OCI-LY7 (cell line): Measurements from ENCODE around the gene TRAM2. TPM values are rescaled to one million over a fixed set of nuclear protein-coding genes. Genes with fewer than 3 reads are reported as not detected.

Experiments
- BruUV-seq: library from RNA; stranded (reverse); fragments of 400-500 nt; replicated peaks from 2 replicates; lab custom pipeline; 2021; lab: Mats Ljungman, UMichigan
- CTCF ChIA-PET: fragments of 300-600 bp; sonication (Branson Sonifier 250); formaldehyde crosslinking; loops from one replicate; lab custom pipeline; 2022; ENCODE audit warnings: antibody characterized with exemption; ENCODE audit not compliant: unreplicated experiment; lab: Charles Lee
- POLR2A ChIA-PET: fragments of 300-600 bp; sonication (Branson Sonifier 250); formaldehyde crosslinking; loops from one replicate; lab custom pipeline; 2022; ENCODE audit warnings: antibody characterized with exemption; lab: Charles Lee
- DNase-seq: peaks from one replicate; pipeline ENCODE4 v3.0.0-alpha.2; 2015; ENCODE audit warnings: low spot score
- H2AFZ ChIP-seq: fragments of 200-600 bp; sonication (generic), shearing (Covaris generic); 2 replicates; pipeline ENCODE4 v1.6.1; 2014; ENCODE audit warnings: mild to moderate bottlenecking, antibody characterized with exemption, low read length, moderate library complexity
- H3K27ac ChIP-seq: fragments of 200-600 bp; sonication (generic); 2 replicates; pipeline ENCODE4 v1.5.1; 2014; ENCODE audit warnings: mixed run types, low read depth, mild to moderate bottlenecking, moderate library complexity, low read length, inconsistent platforms; ENCODE audit not compliant: poor library complexity, severe bottlenecking
- H3K36me3 ChIP-seq: fragments of 200-600 bp; sonication (generic); 2 replicates; pipeline ENCODE4 v1.6.1; 2014; ENCODE audit warnings: mild to moderate bottlenecking, antibody characterized with exemption, low read length, moderate library complexity, mixed read lengths; ENCODE audit not compliant: insufficient read depth
- H3K4me1 ChIP-seq: fragments of 200-600 bp; sonication (generic); 2 replicates; pipeline ENCODE4 v1.5.1; 2014; ENCODE audit warnings: mild to moderate bottlenecking, low read length; ENCODE audit not compliant: insufficient read depth, poor library complexity, severe bottlenecking
- H3K4me2 ChIP-seq: fragments of 200-600 bp; sonication (generic); 2 replicates; pipeline ENCODE4 v1.6.1; 2014; ENCODE audit warnings: mild to moderate bottlenecking, low read length
- H3K4me3 ChIP-seq: fragments of 200-600 bp; sonication (generic); 2 replicates; pipeline ENCODE4 v1.5.1; 2014; ENCODE audit warnings: mild to moderate bottlenecking, low read depth, low read length; ENCODE audit not compliant: poor library complexity, severe bottlenecking
- H3K79me2 ChIP-seq: fragments of 200-600 bp; sonication (generic); 2 replicates; pipeline ENCODE4 v1.6.1; 2016; ENCODE audit warnings: low read depth, mild to moderate bottlenecking, low read length, moderate library complexity, mixed read lengths; ENCODE audit not compliant: insufficient read depth
- H3K9me2 ChIP-seq: fragments of 200-600 bp; sonication (generic); 2 replicates; pipeline ENCODE4 v1.6.1; 2016; ENCODE audit warnings: mild to moderate bottlenecking, low read length, mixed read lengths; ENCODE audit not compliant: insufficient read depth
- H3K9me3 ChIP-seq: fragments of 200-600 bp; sonication (generic); 2 replicates; pipeline ENCODE4 v1.6.1; 2014; ENCODE audit warnings: mild to moderate bottlenecking, mixed run types, low read length, mixed read lengths
- H4K20me1 ChIP-seq: fragments of 200-600 bp; sonication (generic); 2 replicates; pipeline ENCODE4 v1.6.1; 2014; ENCODE audit warnings: mild to moderate bottlenecking, antibody characterized with exemption, low read length, moderate library complexity, mixed read lengths; ENCODE audit not compliant: insufficient read depth
- EZH2phosphoT487 ChIP-seq: fragments of 200-600 bp; sonication (generic); IDR thresholded peaks from 2 replicates; pipeline ENCODE4 v1.6.1; 2018; ENCODE audit warnings: low read depth, borderline replicate concordance, mild to moderate bottlenecking, mixed run types, antibody characterized with exemption, low read length, moderate library complexity, mixed read lengths
- intact Hi-C: fragments of 100-400 bp; cut with micrococcal nuclease; formaldehyde crosslinking; loops from one replicate; pipeline ENCODE4 v1.10.0; 2022; ENCODE audit not compliant: unreplicated experiment
- total RNA-seq, 2 experiments: library from RNA; depleted of rRNA in 1 of 2; stranded (reverse); fragments of >200 nt in 1 of 2; shearing (Covaris generic) in 1 of 2; gene quantifications; 2 replicates each; pipeline ENCODE4 v1.2.3, GENCODE V29; 2014 to 2022
- TF ChIP-seq, protein P1 (sequence below): fragments of 200-600 bp; sonication (generic); conservative IDR thresholded peaks from 2 replicates; pipeline ENCODE4 v1.5.1; 2014; ENCODE audit warnings: mild to moderate bottlenecking, antibody characterized with exemption, low read length, moderate library complexity, mixed read lengths

TRAM2 gene
- total RNA-seq, 2 experiments from 2014 or later: 19.3 to 38.2 TPM

DNA sequence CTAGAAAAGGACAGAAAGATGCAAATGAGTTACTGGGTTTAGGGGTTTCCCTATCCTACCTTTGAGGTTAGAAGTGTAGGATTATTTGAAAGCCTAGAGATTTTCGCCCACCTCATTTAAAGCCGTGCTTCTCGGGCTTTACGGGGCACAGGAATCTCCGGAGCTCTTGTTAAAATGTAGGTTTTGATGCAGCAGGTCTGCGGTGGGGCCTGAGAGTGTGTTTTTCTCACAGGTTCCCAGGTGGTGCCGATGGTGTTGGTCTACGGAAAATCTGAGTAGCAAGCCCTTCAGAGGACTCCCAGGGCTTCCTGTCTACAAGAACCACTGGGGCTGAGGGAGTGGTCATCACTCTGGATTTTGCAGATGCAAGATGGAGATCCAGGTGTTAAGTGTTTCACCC is 47.5 kb downstream of the TRAM2 start:
- no peak for DNase-seq
- ChIA-PET CTCF (no interaction called here), POLR2A (interaction anchor here (1.6 kb wide), 1 partner anchor 31 kb away, joined by 4 read pairs; no protein-coding TSS in a partner anchor)
- Histone ChIP-seq H3K4me1 (peaks cover 28% of the 10 kb centered on the region), H3K36me3 (peaks cover 44% of the 10 kb centered on the region), H3K9me2 (no peaks in the 10 kb centered on the region), H3K4me3 (no peak overlapping the region), H3K79me2 (no peaks in the 10 kb centered on the region), H3K27ac (no peak overlapping the region), H4K20me1 (no peaks in the 10 kb centered on the region), H3K4me2 (peak overlapping the region; percentile 2; the same call in 1 of the 2 replicates), H3K9me3 (no peaks in the 10 kb centered on the region), H2AFZ (no peak overlapping the region)
- intact Hi-C loops: no loop called here
- no TSS peak for BruUV-seq
- TF ChIP-seq EZH2phosphoT487: no peak
- TF ChIP-seq, protein P1, sequence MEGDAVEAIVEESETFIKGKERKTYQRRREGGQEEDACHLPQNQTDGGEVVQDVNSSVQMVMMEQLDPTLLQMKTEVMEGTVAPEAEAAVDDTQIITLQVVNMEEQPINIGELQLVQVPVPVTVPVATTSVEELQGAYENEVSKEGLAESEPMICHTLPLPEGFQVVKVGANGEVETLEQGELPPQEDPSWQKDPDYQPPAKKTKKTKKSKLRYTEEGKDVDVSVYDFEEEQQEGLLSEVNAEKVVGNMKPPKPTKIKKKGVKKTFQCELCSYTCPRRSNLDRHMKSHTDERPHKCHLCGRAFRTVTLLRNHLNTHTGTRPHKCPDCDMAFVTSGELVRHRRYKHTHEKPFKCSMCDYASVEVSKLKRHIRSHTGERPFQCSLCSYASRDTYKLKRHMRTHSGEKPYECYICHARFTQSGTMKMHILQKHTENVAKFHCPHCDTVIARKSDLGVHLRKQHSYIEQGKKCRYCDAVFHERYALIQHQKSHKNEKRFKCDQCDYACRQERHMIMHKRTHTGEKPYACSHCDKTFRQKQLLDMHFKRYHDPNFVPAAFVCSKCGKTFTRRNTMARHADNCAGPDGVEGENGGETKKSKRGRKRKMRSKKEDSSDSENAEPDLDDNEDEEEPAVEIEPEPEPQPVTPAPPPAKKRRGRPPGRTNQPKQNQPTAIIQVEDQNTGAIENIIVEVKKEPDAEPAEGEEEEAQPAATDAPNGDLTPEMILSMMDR: no peak

DNA sequence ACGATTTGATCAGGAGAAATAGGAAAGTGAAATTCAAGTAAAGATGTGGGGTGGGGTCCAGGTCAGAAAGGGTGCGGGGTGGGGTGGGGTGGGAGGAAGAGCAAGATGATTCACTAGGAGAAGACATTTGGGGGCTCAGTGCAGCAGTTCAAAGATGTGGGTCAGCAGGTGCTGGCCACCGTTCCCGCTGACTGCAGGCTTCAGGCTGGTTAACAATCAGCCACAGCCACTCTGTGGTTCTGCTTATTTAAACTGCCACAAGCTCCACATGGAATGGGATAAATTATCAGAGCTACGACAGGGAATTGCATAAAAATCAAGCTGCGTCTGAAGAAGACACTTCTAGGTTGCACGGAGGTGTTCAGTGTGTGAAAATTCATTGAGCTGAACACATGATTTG is 49.4 kb downstream of the TRAM2 start:
- no peak for TF ChIP-seq EZH2phosphoT487
- TF ChIP-seq, protein P1: no peak
- POLR2A ChIA-PET: interaction anchor here (0.8 to 1.8 kb wide), 5 partner anchors 8 to 26 kb away, joined by 3 to 6 read pairs (median 4); no protein-coding TSS in a partner anchor
- Histone ChIP-seq H3K9me2 (no peaks in the 10 kb centered on the region), H3K4me3 (no peak overlapping the region), H2AFZ (no peak overlapping the region), H3K27ac (no peak overlapping the region), H3K79me2 (peaks cover 2% of the 10 kb centered on the region; the same call in 1 of the 2 replicates), H3K4me1 (peaks cover 44% of the 10 kb centered on the region), H3K36me3 (peaks cover 33% of the 10 kb centered on the region), H3K9me3 (no peaks in the 10 kb centered on the region), H4K20me1 (no peaks in the 10 kb centered on the region), H3K4me2 (no peak overlapping the region)
- BruUV-seq: no TSS peak
- DNase-seq: no peak
- intact Hi-C loops: no loop called here
- CTCF ChIA-PET: interaction anchor here (0.8 kb wide), 1 partner anchor 8 kb away, joined by 3 read pairs; no protein-coding TSS in a partner anchor

DNA sequence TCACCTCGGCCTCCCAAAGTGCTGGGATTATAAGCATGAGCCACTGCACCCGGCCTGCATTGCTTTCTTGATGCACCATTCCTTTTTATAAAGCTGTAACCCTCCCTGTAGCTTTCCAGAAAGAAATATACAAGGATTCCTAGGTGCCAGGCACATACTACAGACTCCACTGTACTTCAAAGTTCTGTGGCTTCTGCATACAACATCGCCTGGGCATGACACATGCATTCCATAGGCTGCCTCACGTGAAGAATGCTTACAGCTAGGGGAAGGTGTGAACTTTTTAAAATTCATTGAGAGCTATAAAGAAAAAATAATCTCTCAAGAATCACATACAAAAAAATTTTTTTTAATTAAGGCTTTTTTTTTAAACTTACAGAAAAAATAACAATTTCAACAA is 50.2 kb downstream of the TRAM2 start:
- no peak for TF ChIP-seq EZH2phosphoT487
- TF ChIP-seq, protein P1: no peak
- H3K79me2 ChIP-seq: peaks cover 5% of the 10 kb centered on the region; the same call in 1 of the 2 replicates
- H3K4me1 ChIP-seq: peaks cover 44% of the 10 kb centered on the region
- H2AFZ ChIP-seq: no peak overlapping the region
- no peaks in the 10 kb centered on the region for H3K9me3 ChIP-seq
- ChIA-PET CTCF (no interaction called here), POLR2A (interaction anchor here (0.6 to 1.5 kb wide), 4 partner anchors 9 to 146 kb away, joined by 3 to 6 read pairs (median 4); no protein-coding TSS in a partner anchor)
- H3K4me3 ChIP-seq: no peak overlapping the region
- no TSS peak for BruUV-seq
- H3K4me2 ChIP-seq: no peak overlapping the region
- no peaks in the 10 kb centered on the region for H3K9me2 ChIP-seq
- intact Hi-C loops: no loop called here
- H3K36me3 ChIP-seq: peaks cover 33% of the 10 kb centered on the region
- H4K20me1 ChIP-seq: no peaks in the 10 kb centered on the region
- DNase-seq: no peak
- no peak overlapping the region for H3K27ac ChIP-seq
